Measurements from ENCODE around the gene TSPY8.
"Not testable (repeated sequence)": the region's sequence is repeated elsewhere in the genome, so short reads cannot be mapped to it uniquely, and the experiment has no call there.

Gene TSPY8, protein sequence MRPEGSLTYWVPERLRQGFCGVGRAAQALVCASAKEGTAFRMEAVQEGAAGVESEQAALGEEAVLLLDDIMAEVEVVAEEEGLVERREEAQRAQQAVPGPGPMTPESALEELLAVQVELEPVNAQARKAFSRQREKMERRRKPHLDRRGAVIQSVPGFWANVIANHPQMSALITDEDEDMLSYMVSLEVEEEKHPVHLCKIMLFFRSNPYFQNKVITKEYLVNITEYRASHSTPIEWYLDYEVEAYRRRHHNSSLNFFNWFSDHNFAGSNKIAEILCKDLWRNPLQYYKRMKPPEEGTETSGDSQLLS

DNA sequence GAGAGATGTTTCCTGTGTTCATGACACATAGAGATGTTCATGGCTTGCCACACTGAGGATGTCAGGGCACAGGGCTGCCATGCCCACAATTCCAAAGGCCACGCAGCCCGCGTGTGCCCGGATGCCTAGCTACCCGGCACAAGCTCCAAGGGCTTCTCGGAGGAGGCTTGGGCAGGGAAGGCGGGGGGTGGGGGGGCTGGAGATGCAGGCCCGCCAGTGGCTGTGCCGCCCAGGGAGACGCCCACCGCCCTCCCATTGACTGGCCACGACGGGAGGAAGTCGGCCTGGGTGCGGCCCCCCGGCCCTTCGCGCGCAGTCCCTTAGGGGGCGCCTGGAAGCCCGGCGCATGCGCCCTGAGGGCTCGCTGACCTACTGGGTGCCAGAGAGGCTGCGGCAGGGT is at the start of gene TSPY8:
TSS of gene TSPY8 (plus strand) at position 301 of the 400 bp plus-strand sequence. CDS start at position 347, 46 bp downstream.
- CTCF ChIA-PET; POLR2A ChIA-PET; DNase-seq (ENCODE audit: low read depth, low spot score); H3K4me3 ChIP-seq (ENCODE audit: low read depth, low read length): not testable (repeated sequence)

- TF ChIP-seq, protein P1, sequence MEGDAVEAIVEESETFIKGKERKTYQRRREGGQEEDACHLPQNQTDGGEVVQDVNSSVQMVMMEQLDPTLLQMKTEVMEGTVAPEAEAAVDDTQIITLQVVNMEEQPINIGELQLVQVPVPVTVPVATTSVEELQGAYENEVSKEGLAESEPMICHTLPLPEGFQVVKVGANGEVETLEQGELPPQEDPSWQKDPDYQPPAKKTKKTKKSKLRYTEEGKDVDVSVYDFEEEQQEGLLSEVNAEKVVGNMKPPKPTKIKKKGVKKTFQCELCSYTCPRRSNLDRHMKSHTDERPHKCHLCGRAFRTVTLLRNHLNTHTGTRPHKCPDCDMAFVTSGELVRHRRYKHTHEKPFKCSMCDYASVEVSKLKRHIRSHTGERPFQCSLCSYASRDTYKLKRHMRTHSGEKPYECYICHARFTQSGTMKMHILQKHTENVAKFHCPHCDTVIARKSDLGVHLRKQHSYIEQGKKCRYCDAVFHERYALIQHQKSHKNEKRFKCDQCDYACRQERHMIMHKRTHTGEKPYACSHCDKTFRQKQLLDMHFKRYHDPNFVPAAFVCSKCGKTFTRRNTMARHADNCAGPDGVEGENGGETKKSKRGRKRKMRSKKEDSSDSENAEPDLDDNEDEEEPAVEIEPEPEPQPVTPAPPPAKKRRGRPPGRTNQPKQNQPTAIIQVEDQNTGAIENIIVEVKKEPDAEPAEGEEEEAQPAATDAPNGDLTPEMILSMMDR (IDR thresholded peaks at IDR 0.05; ENCODE audit: insufficient read depth, low read length, missing control alignments), result no peak
- no peak overlapping the region for H3K4me3 ChIP-seq (ENCODE audit: low read depth, low read length)
- ChIA-PET POLR2A (no interaction called here), CTCF (no interaction called here)
- DNase-seq (ENCODE audit: low read depth, low spot score), result no peak
Measured at GRCh38 chrY:9320996-9321395, 36.6 kb upstream of the TSPY8 start.

DNA sequence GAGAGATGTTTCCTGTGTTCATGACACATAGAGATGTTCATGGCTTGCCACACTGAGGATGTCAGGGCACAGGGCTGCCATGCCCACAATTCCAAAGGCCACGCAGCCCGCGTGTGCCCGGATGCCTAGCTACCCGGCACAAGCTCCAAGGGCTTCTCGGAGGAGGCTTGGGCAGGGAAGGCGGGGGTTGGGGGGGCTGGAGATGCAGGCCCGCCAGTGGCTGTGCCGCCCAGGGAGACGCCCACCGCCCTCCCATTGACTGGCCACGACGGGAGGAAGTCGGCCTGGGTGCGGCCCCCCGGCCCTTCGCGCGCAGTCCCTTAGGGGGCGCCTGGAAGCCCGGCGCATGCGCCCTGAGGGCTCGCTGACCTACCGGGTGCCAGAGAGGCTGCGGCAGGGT is 20.4 kb upstream of the TSPY8 start, which contains the start of gene TSPY4:
TSS of gene TSPY4 (plus strand) at position 301 of the 400 bp plus-strand sequence. CDS start at position 347, 46 bp downstream.
- CTCF ChIA-PET; POLR2A ChIA-PET; H3K4me3 ChIP-seq (ENCODE audit: low read depth, low read length); DNase-seq (ENCODE audit: low read depth, low spot score): not testable (repeated sequence)

GRCh38 chrY:9396527-9396926 is 38.9 kb downstream of the TSPY8 start:
- DNase-seq (ENCODE audit: low read depth, low spot score); CTCF ChIA-PET; POLR2A ChIA-PET; H3K4me3 ChIP-seq (ENCODE audit: low read depth, low read length): not testable (repeated sequence)

- CTCF ChIA-PET; DNase-seq (ENCODE audit: low read depth, low spot score); POLR2A ChIA-PET; H3K4me3 ChIP-seq (ENCODE audit: low read depth, low read length): not testable (repeated sequence)
Measured at GRCh38 chrY:9398121-9398520, 40.5 kb downstream of the TSPY8 start, which contains the start of gene TSPY3. TSS of gene TSPY3 (plus strand) at chrY:9398421. CDS start at chrY:9398467, 46 bp downstream.

Data from AG04449 (cell line).